ENCODE data around the gene ARHGAP6.

The ARHGAP6 gene

DNA sequence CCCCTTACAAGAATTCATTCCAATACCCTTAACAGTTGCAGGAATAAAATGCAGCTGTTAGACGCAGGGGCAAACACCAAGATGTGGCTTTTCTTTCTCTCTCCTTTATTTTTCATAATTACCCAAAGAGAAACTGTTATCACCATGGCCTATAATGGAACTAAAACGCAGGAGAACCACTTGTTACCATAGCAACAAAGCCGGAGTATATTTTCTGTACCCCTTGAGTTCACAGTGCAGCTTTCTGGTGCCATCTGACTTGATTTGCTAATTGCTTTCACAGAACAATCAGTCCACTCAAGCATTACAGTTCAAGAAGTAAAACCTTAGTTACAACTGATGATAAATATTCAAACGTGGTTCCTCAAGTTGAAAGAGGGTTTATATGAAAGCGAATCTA lies 214.6 kb downstream of the ARHGAP6 start:
- DNase-seq: no peak

DNA sequence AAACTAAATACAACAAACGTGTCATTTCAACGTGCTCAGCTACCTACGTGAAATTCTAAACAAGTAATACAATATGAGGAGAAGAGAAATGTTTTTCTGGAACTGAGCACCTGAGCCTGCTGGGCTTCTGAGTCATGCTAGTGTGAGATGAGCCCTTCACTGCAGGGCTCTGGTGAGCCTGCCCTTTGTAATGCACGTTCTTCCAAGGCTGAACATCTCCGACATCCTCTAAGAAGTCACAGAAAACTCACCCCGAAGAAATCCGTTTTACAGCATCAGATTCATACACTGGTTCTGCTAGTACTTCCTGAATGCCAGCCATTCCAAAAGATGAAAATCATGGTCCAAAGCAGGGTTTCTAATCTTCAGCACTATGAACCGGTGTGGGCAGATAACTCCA lies 215.4 kb downstream of the ARHGAP6 start:
- no peak for DNase-seq

DNA sequence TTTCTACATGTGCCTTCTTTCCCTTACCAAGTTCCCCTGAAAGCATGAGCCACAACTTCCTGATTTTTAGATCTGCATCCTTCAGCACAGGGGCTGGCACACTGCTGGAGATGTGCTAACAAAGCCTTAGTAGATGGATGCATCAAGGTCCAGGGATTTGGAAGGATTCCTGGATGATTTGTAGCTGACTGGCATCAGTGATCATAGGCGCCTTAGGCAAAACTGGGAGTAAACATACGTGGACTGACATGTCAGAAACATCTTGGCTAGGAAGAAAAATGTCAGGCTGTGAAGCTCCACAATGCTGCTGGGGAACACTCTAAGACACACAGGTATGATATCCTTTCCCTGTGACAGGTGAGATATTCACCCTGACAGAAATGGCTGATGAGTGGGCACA lies 216.1 kb downstream of the ARHGAP6 start:
- no peak for DNase-seq

DNA sequence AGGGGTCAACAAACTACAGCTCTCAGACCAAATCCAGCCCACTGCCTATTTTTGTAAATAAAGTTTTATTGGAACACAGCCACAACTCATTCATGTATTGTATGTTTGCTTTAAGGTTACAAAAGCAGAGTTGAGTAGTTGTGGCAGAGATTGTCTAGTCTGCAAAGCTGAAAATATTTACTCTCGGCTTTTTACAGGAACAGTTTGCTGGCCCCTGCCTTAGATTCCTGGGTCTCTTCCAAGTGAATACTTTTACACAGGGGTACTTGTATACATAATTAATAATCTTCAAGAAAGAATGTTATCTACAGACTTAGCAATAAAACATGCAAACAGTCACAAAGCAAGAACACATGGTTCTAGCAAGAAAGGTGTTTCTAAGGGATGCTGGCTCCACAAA lies 218.3 kb downstream of the ARHGAP6 start:
- DNase-seq: no peak

DNA sequence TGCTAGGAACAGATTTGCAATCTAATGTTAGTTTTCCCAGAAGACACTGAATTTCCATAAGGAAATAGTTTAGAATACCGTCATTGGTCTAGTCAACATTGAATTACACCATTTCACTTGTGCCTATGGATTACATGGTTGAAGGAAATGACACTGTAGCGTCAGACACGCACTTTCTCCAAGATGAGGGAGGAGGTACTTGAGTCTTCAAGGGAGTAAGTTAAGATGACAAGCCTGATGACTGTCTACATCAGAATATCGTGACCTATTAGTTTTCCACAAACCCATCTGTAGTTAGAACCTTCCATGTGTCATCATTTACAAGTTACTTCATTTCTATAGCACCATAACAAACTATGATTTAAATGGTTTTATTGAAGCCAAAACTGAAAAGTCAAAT lies 218.8 kb downstream of the ARHGAP6 start:
- no peak for DNase-seq

DNA sequence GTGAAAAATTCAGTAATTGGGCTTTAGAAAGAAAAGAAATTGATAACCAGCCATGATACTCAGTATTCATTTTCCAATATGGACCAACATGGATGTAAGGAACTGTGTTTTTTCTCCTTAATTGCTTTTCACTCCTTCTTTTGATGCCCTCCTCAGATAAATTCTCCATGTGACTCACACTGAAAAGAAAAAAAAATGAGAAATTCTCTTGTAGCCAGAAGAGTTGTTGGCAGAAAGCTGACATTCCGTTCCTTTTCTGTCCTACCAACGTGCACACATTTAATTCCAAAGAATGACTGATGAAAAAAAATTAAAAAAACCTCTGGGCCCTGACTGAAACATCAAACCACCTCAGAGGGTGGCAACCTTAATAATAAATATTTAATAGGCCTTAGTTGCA lies 219.4 kb downstream of the ARHGAP6 start:
- DNase-seq: no peak

DNA sequence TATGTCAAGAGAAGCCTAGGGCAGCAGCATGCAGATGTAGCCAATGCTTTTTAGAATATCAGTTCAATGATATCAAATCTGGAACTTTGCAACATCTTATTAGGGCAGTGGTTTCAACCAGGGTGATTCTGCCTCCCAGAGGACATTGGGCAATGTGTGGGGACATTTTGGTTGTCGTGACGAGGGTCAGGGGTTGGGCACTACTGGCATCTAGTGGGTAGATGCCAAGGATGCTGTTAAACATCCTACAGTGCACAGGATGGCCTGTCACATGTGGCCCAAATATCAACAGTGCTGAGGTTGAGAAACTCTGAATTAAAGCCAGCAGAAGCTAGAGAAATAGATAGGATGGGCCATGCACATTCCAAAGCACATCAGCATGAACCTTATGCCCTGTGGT lies 220.2 kb downstream of the ARHGAP6 start:
- DNase-seq: no peak

DNA sequence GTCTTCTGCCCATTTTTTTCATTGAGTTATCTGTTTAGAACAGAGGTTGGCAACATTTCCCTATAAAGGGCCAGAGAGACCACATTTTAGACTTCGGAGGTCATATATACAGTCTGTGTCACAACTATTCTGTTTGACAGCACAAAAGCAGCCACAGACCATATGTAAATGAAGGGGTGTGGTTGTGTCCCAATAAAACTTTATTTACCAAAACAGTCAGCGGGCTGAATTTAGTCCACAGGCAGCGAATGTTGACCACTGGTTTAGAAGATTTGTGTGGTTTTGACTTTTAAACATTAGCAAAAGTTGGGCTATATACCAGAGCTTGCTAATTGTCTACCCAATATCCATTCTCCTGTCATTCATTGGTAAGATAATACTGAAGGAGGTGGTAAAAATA lies 221.7 kb downstream of the ARHGAP6 start:
- no peak for DNase-seq

DNA sequence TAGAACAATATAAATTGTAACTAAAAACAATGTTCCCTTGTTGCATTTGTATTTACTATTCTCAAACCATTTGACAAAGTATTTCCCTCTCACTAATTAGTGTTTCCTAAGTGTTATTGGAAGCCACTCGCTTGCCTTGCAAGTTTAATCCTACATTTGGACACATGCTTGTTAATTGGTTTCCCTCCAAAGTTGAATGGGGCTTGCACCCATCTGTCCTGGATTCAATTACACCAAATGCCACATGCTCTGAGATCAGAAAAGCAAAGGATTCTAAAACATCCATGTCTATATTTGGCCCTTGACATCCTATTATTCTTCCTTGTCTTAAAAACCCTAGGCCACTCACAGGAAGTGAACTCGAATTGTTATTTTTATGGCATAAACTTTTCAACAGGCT lies 225.9 kb downstream of the ARHGAP6 start:
- DNase-seq: no peak

DNA sequence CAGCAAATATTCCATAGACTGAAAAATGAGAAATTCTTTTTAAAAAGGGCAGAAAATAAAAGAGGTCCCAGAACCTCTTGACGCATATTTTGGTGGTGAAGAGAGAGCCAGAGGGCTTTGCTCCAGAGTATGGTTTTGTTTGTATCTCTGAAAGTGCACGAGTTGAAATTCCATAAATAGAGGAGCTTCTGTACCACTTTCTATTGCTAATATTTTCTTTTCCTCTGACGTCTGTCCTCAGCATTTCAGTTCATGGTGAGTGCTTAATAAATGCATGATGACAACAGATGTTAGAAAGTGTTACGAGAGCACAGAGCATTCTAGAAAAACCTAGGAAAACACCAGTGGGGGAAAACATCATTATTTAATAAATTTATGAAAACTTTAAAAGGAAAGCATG lies 227.0 kb downstream of the ARHGAP6 start:
- DNase-seq: no peak

DNA sequence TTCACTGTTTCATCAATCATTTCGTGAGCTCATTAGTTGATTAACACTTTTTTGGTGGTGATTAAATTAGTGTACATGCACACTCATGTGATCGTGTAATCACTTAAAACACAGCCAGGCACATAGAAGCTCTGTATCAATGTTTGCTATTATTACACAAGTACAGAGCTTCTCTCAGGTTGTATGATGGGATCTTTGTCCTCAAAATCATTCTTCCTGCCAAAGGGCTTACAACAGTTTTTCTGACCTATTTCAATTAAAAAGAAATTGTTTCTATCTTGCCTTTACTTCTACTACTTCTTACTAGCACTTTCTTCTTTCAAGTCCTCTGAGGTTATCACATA lies 227.4 kb downstream of the ARHGAP6 start:
- no peak for DNase-seq

DNA sequence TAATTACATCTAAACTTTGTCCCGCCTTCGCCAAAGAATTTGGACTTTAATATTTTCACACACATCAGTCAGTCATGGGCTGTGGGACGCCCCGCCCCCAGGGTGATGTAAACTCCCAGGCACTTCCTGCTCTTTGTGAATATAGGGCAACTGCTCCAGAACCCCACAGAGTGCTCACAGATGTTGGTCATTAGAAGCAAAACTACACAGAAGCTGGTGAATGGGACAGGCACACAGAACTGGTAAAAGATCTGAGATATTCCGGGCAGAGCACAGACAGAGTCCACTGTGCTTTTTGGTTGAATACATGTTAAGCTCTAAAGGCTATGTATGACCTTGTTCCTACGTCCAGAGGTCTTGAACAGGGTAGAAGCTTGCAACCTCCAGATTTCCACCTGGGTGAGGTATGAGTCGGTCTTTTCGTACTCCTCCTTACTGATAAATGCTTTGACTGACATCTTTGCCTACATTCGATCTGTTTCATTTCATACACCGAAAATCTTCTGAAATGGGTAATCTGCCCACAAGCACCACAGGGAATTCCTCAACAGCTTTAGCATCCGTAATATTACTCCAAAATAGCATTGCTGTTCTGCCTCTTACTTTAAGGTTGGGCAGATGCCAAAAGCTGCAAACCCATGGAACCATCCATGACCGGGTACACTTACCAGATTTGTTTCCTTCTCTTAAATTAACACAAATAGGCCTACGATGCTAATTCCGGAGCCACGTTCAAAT lies 227.9 kb downstream of the ARHGAP6 start:
- DNase-seq: no peak

DNA sequence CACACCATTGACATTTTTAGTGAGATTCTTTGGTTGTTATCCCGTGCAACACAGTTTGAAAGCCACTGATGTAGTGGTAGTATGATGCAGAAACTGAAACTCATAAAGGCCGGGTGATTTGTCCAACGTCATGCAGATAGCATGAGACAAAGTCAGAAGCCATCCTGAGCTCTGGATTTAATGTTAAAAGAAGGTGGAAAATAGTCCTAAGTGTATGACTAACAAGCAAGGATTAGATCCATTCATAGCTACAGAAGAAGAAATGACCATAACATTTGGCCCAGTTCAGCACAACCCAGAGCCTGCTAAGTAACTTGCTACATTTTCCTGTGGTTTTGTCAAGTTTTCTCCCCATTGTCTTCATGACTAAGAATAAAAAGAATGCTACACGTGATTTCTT lies 230.2 kb downstream of the ARHGAP6 start:
- no peak for DNase-seq

DNA sequence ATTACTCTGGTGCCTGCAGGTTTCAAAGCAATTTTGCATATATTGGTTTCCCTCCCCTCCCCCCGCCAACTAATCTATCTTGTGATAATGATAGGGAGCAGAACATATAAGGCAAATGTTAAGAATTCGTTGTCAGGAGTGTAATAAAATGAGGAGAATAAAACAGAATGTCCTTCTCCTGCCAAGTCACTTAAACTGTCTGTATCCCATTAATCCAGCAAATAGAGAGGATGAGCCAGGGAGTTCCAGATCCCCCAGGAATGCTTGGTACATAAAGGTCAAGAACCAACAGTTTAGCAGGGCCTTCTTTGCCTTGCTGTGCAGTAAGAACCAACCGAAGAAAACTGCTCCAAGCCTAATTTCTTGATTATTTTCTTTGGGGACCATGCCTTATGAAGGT lies 231.1 kb downstream of the ARHGAP6 start:
- no peak for DNase-seq

DNA sequence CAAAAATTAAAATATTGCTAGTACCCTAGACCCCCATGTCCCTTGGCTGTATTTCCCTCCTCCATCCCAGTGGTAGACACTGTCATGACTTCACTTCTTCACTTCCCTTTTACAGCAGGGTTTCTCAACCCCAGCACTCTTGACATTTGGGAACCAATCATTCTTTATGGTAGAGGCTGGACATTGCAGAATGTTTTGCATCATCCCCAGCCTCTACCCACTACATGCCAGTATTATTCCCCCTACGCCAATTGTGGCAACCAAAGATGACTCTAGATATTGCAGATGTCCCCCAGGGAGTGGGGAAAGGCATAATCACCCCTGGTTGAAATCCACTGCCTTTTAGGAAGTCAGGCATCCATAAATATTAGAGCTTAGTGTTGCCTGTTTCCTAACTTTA lies 233.9 kb downstream of the ARHGAP6 start:
- no peak for DNase-seq

DNA sequence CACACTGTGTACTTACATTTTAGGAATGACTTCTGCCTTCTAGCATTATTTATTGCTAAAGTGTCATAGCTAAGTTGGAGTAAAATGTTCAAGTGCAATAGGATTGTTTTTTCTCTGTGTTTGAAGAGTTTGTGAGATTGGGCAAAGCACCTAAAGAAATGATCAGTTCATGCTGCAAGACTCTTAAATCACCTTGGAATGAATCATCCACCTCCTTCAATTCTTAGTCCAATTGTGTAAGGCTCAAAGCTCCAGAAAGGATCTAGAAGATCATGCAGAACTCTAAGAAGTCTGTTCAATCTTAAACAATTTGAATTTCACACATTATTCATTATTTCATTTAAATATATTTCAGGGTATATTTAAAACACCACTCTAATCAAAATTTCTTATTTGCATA lies 235.4 kb downstream of the ARHGAP6 start:
- DNase-seq: no peak

DNA sequence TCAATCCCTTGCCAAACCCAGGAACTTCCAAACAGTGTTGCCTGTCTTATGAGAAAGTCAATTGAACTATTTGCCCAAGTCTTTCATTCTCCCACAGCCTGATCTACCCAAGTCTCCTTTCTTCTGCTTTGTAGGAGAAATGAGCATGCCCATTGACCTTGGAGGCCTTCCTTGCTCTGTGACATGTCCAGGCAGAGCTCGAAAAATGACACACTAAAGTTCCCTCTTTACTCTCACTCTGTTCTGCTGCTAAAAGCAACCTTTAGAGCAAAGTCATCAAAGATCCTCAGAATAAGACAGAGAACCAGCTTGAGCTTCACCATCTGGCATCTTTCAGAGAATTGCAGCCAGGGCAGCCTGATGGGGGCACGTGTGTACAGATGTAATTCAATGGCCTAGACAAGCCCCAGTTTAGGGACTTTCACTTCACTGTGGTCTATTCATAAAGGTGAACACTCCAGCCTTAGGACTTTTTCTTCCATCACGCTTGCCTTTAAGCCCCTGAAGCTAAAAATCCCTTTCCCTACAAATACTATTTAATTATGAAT lies 236.1 kb downstream of the ARHGAP6 start:
- DNase-seq: no peak

DNA sequence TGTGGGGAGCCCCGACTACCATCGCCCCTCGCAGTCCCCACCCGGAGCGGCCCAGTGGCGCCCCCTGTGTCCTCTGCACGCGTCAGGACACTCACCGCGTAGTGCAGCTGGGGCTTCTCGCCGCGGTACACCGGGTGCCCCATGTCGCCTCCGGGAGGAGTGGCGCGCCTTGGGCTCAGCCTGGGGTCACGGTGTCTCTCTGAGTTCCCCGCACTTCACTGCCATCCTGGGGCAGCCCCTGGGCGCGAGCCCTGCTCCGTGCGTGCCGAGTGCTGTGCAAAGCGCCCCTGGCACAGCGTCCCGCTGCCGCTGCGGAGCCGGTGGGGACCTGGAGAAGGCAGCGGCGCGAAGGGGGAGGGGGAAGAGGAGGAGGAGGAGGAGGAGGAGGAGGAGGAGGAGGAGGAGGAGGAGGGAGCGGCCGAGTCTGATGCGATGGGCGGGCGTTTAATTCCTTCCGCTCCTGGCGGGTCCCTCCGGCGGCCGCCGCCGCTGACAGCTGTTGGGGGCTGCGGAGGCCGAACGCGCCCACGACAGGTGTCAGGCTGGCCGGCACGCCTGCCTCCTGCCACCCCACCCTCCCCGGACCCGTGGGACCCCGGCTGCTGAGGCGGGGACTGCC lies 238.2 kb downstream of the ARHGAP6 start:
- no peak for DNase-seq

DNA sequence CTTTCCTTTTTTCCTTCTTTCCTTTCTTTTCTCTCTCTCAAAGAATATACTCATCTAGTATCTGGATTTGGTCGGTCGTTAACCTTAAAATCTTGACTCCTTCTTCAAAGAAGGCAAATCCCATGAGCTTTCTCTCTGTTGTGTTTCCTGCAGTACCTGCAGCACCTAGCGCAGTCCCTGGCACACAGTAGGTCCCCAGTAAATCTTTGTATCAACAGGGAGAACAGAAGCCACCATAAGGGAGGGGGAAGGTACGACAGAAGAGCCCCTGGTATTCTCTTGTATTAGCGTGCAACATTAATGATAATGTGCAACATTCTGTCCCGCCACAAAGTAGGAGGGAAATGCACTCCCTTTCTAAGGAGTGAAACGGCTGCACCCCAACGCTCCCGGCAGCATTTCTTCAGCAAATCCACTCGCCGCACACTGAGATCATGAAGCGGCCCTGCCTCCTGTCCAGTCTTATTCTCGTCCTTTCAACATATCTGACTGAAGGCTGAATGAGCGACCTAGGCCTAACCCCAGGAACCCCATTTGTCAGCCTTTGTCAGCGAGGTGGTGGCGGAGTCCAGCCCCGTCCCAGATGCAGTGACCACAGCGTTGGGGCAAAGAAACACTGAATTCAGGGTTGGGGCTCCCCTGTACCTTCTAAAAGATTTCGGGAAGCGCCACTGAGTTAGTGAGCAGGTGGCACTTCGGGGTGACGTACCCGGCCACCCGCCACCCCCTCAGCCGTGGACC lies 238.8 kb downstream of the ARHGAP6 start:
- DNase-seq: no peak

DNA sequence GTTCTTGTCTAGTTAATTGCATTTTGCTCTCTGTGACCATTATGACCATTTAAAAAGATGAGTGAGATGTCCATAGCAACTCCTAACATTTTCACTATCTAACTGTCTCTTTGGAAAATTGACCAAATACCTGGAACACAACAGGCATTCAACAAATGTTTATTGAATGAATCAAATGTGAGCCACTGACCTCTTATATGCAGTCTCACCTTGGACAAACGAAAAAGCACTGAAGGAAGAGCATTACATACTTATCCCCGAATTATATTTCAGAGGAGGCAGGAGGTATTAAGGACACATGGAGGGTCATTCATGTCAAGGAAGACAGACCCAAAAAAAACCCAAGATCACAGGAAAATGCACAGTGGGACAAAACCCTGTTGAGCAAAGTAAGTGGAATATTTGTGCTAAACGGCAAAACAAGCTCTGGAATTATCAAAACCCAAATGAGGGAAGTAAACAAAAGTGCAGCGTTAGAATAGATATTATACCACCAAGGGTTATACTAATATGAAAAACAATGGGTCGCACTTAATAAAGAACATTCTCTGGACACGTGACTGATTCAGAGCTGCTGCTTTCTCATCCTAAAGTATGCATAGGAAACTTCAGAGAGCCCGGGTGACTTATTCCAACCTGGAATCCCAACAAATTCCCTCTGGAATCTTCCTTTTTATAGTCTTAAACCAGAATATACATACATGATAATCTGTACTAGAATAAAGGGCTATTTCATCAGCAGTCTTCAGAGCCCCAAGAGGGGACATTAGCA lies 240.6 kb downstream of the ARHGAP6 start:
- no peak for DNase-seq

DNA sequence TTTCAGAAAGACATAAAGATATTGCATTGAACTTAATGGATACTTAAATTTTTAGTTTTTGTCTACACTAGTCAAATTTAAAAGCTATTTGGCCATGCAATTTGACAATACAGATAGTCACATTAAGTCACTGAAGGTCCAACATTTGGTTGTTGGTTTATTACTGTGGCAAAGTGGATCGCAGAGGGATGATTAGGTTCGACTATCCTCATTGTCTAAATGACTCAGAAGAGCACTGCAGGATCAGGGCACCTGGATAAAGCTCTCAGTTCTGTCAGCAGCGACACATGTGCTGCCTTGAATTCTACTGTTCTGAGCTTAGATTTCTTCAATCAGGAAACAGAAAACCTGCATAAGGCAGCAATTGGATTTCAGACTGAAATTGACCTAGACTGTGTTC lies 241.8 kb downstream of the ARHGAP6 start:
- no peak for DNase-seq

DNA sequence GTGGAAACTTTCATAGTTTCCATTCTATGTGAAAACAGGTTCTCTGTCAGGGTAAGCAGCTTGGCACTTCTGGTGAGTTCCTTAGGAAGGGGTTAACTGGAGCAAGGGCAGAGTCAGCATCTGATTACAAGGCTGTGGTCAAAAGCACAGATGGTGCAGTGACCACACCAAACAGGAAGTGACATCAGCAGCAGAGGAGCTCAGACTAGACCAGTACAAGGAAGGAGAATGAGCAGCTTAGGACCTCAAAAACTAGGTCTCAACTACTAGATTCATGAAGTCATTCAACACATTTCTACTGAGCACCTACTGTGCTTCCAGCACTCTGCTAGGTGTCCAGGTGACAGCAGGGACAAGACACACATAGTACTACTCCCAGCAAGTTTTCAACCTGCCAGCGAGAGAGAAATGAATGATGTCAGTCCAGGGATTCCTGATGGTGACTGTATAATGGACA lies 242.3 kb downstream of the ARHGAP6 start:
- DNase-seq: peak; percentile 3

DNA sequence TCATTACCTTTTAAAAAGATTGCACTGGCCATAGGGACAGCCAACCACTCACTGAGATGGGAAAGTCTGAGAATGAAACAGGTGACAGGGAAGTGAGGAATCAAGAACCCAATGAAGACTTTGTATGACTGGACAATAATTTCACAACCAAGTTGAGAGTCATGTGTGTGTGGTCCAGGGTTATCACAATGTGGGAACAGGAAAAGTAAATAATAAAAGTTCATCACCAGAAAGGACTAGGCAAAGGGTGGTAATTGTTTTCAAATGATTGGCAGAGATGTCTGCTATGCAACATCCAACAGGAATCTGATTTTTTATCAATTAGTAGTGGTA lies 243.2 kb downstream of the ARHGAP6 start:
- DNase-seq: no peak

Data from activated CD4-positive, alpha-beta T cell treated with anti-CD3 and anti-CD28 coated beads, Interleukin-10, Interleukin-2, amounts not matched to agents 100 ng/mL and 50 ng/mL, durations not matched to agents 16 hours and 8 hours (primary cell).